ENCODE measurements around the gene DNASE1. TPM values are rescaled to one million over a fixed set of nuclear protein-coding genes. Genes with fewer than 3 reads are reported as not detected.

DNASE1 gene
- polyA plus RNA-seq, 1 experiment, result 8.0 TPM

DNA sequence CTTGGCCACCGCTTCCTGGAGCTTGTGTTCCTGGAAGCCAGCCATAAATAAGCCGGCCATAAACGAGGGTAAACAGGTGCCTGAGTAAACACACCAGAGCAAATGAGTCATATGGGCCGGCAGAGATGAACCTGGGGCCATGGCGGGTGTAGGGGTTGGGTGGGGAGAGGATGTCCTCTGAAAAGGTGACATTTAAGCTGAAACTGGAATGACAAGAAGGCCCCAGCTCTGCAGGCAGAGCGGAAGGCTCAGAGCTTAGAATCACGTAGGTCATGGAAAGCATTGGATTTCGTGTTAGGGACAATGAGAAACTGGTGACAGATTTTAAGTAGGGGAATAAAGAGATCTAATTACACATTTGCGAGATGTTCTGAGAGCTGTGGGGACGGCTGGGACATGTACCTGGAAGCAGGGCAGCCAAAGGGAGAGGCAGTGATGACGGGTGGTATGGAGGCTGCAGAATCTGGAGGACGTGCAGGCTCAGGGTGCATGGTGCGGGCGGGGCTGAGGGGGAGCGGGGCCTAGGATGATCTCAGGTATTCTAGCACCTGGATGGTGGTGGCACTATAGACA is 8.1 kb upstream of the DNASE1 start:
- Histone ChIP-seq H3K4me3 (ENCODE audit: low read depth, low read length) (no peak overlapping the region), H3K9me3 (ENCODE audit: control insufficient read depth, insufficient read depth, low read length) (no peaks in the 10 kb centered on the region; the same call in 1 of the 2 replicates), H3K27me3 (ENCODE audit: control insufficient read depth, insufficient read depth, low read length) (no peaks in the 10 kb centered on the region), H3K27ac (ENCODE audit: low read depth, low read length) (no peak overlapping the region)
- TF ChIP-seq CTCF (IDR thresholded peaks at IDR 0.05; ENCODE audit: low read depth, low read length), result no peak
- ChIA-PET POLR2A (no interaction called here), CTCF (no interaction called here)
- no peak for DNase-seq (ENCODE audit: low read depth, low spot score)

- Histone ChIP-seq H3K27ac (ENCODE audit: low read depth, low read length) (no peak overlapping the region), H3K27me3 (ENCODE audit: control insufficient read depth, insufficient read depth, low read length) (no peaks in the 10 kb centered on the region), H3K9me3 (ENCODE audit: control insufficient read depth, insufficient read depth, low read length) (no peaks in the 10 kb centered on the region), H3K4me3 (ENCODE audit: low read depth, low read length) (no peak overlapping the region)
- ChIA-PET POLR2A (no interaction called here), CTCF (no interaction called here)
- DNase-seq (ENCODE audit: low read depth, low spot score), result no peak
- TF ChIP-seq CTCF (IDR thresholded peaks at IDR 0.05; ENCODE audit: low read depth, low read length), result no peak
Observed at GRCh38 chr16:3650631-3651265, 3.7 kb upstream of the DNASE1 start.

- Histone ChIP-seq H3K4me3 (ENCODE audit: low read depth, low read length) (no peak overlapping the region), H3K27me3 (ENCODE audit: control insufficient read depth, insufficient read depth, low read length) (no peaks in the 10 kb centered on the region), H3K27ac (ENCODE audit: low read depth, low read length) (no peak overlapping the region), H3K9me3 (ENCODE audit: control insufficient read depth, insufficient read depth, low read length) (no peaks in the 10 kb centered on the region)
- DNase-seq (ENCODE audit: low read depth, low spot score), result no peak
- no peak for TF ChIP-seq CTCF (IDR thresholded peaks at IDR 0.05; ENCODE audit: low read depth, low read length)
- ChIA-PET CTCF (no interaction called here), POLR2A (no interaction called here)
Observed at GRCh38 chr16:3651461-3652372, 2.8 kb upstream of the DNASE1 start.

DNA sequence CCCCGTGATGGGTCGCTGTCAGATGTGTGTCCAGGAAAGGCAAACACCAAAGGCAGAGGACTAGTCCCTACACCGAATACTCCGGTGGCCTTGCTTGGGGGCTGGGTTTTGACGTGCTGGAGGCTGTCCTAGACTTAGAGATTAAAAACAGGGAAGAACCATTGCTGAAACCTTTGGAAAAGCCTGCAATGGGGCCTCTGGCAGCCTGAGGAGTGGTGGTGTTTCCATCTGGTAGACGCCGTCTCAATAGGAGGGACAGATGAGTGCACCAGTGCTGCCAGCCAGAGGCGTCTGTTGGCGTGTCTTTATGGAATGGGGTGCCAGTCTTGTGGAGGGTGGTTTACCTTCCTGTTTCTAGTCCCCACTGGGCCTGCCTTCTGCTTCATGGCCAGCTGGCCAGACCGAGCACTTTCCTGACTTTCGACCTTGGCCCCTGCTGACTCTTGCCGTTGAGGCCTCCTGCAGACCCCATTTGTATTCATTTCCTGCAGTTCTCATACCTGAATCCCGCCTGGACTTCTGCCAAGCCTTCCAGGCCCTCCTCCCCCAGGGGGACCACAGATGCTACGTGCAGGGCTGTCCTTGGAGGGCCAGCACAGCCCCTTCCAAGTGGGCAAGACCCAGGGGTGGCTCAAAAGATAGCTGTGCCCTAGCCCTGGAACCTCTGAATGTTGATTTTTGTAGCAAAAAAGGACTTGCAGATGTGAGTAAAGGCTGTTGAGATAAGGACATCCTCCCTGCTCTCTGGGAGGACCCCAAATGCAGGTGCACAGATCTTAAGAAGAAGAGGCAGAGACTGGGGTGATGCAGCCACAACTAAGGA is 1.9 kb upstream of the DNASE1 start:
- H3K27me3 ChIP-seq (ENCODE audit: control insufficient read depth, insufficient read depth, low read length), result no peaks in the 10 kb centered on the region
- H3K4me3 ChIP-seq (ENCODE audit: low read depth, low read length), result no peak overlapping the region
- no peak for DNase-seq (ENCODE audit: low read depth, low spot score)
- no peaks in the 10 kb centered on the region for H3K9me3 ChIP-seq (ENCODE audit: control insufficient read depth, insufficient read depth, low read length)
- no peak overlapping the region for H3K27ac ChIP-seq (ENCODE audit: low read depth, low read length)
- ChIA-PET POLR2A (no interaction called here), CTCF (no interaction called here)
- TF ChIP-seq CTCF (IDR thresholded peaks at IDR 0.05; ENCODE audit: low read depth, low read length), result no peak

All from AG04450 (cell line).